GM19463 (cell line): ENCODE results near the gene HPCAL1.

Source experiments
- ATAC-seq: cut with Tn5 transposase; IDR thresholded peaks from one replicate; pipeline ENCODE4 v1.9.1; 2021; ENCODE audit warnings: mild to moderate bottlenecking, moderate library complexity; ENCODE audit not compliant: unreplicated experiment

The HPCAL1 gene

GRCh38 chr2:10269291-10269690 lies 33.4 kb upstream of the HPCAL1 start:
- no peak for ATAC-seq

GRCh38 chr2:10269711-10270610 lies 32.7 kb upstream of the HPCAL1 start:
- ATAC-seq = no peak

DNA sequence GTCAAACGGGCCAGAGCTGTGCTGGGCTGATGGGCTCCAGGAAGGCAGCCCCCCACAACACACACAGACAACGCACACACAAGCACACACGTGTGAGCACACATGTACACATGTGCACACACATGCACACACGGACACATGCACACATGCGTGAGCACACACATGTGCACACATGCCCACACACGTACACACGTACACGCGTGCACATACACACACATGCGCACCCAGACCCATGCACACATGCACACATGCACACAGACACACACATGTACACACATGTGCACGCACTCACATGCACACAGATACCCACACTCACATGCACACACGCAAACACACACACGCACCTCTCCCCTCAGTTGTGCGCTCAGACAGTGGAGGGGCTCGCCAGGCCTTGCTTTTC lies 31.2 kb upstream of the HPCAL1 start:
- ATAC-seq = no peak

- no peak for ATAC-seq
Measured at GRCh38 chr2:10271946-10272345, 30.8 kb upstream of the HPCAL1 start.

GRCh38 chr2:10272464-10272863 lies 30.2 kb upstream of the HPCAL1 start:
- ATAC-seq = no peak

DNA sequence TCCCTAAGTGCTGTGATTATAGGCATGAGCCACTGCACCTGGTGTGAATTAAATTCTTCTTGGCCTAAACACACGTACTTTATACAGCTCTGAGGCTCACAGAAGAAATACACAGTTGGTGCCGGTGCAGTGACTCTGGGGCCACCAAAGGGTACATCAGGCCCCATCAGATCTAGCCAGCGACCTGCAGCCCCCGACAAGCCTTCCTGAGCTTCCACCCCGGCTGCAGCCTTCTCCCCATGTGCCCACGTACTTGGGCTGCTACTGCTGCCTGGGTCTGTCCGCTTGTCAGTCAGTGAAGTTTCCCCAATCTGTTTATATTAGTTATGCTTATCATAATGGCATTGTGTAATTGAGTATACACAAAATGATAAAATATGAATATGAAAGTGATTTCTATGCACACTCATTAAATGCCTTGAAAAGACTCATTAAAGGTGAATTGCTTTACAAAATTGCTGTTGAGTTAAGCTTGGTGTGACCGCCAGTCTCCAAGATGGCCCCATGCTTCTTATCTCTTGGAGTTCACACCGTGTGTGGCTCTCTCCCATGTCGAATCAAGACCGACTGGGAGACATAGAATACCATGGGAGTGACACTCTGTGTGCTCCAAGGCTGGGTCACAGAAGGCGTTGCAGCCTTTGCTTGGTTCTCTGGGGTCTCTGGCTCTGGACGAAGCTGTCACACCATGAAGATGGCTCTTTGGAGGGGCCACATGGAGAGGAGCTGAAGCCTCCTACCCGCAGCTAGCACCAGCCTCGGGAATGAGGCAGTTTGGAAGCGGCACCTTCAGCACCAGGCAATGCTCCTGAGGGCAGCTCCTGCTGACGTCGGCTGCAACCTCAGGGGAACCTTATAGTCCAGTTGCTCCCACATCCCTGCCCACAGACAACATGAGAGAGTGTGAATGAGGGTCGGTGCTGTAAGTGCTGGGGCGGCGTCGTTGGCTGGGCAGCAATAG lies 29.2 kb upstream of the HPCAL1 start:
- ATAC-seq = no peak

- ATAC-seq = no peak
Measured at GRCh38 chr2:10274376-10274775, 28.3 kb upstream of the HPCAL1 start.

DNA sequence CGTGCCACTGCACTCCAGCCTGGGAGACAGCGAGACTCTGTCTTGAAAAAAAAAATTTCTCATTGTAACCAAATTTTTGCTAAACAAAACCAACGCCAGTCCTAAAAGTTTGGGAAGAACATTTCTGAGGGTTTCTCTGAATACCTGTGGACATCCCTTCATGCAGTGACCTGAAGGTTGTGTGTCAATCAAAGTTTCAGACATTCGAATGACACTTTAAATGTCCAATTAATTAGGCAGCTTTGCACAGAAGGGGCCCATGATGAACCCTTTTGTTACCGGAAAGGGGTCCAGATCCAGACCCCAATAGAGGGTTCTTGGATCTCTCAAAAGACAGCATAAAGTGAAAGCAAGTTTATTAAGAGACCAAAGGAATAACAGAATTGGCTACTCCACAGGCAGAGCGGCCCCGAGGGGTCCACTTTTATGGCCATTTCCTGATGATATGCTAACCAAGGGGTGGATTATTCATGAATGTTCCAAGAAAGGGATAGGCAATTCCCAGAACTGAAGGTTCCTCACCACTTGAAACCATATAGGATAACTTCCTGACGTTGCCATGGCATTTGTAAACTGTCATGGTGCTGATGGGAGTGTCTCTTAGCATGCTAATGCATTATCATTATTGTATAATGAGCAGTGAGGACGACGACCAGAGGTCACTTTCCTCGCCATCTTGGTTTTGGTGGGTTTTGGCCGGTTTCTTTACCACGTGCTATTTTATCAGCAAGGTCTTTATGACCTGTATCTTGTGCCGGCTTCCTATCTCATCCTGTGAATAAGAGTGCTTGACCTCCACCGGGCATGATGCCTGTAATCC lies 27.5 kb upstream of the HPCAL1 start:
- ATAC-seq = no peak

- ATAC-seq = no peak
Measured at GRCh38 chr2:10276481-10277292, 26.0 kb upstream of the HPCAL1 start.

GRCh38 chr2:10277293-10278028 lies 25.2 kb upstream of the HPCAL1 start:
- ATAC-seq = no peak

- ATAC-seq = peak; percentile 71
Measured at GRCh38 chr2:10278029-10278762, 24.5 kb upstream of the HPCAL1 start.

DNA sequence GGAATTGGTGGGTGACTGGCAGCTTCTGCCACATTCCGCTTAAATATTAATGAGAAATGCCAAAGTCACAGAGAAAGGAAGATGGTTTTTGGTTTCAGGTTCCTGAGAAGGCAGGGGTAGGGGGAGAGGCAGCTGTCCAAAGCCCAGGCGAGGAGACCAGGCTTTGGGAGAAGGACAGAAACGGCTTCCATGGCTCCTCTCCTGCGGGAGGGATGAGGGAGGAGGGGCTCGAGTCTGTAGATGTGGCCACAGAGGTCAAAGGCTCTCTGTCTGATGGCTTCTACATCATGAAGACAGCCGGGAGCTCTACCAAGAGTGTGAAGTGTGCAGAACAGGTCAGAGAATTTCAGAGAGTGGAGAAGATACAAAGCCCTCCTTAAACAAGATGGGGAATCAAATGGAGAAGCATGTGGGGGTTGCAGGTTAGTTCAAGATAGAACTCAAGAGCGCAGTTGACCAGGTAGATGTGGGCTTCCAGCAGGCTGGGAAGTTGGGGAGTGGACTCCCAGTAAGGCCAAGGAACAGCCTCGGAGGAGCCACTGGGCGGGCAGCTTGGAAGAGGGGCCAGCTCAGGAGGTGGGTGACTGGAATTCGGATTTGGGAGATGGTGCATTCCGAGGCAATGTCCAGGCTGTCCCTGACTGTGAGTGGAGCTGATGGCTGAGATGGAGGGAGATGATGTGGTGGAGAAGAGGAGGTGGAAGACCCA lies 23.8 kb upstream of the HPCAL1 start:
- ATAC-seq = no peak

DNA sequence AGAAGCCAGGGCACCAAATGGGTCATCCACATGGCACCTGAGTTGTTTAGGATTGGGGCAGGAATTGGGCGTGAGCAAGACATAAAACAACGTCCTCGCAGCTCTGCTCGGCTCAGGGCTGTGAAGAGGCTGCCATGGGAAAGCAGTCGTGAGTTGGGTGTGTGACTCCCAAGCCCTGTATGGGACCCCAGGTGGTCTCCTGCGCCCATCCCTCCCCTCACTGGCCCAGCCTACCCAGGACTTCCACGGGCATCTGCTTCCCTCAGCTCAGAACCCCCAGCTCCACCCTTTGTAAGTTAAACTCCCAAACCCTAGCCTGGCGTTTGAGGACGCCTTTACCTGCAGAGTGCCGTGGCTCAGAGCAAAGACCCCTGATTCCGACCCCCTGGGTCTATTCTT lies 23.2 kb upstream of the HPCAL1 start:
- ATAC-seq = no peak

GRCh38 chr2:10279946-10280463 lies 22.7 kb upstream of the HPCAL1 start:
- no peak for ATAC-seq

DNA sequence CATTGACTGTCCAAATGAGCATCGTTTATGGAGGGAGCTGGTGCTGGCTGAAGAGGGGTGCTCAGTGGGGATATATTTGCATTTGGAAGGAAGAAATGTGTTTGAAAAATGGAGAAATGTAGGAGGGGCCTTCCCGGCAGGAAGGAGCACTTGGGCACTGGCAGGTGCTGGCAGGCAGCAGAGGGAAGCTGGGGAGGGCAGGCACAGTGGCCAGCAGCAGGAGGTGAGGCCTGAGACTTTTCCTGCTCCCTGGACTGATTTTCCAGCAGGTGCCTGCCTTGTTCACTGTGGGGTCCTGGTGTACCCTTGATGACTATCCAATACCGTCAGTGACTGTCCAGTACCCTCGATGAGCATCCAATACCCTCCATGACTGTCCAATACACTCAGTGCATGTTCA lies 20.8 kb upstream of the HPCAL1 start:
- ATAC-seq = no peak

DNA sequence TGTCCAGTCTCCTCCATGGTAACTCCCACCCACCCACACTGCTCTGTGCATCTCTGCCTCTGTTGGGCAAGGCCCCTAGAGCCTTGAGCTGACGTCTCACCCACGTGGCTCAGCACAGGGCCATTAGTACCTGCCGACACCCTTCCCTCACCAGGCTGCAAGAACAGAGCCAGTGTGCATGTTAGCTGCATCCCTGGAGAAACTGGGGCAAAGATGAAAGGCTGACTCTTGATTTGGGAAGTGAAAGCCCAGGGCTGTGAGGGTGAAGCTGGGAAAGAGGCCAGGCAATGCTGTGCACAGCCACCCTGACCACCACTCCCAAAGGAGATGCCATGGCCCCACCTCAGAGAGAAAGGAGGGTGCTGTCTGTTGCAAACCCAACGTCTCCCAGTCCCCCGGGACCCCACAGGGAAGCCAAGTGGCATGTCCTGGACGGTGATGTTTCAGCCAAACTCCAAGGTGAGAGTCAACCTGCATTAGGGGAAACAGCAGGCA lies 20.0 kb upstream of the HPCAL1 start:
- ATAC-seq = no peak
